H1 (cell line): ENCODE results near the gene THOP1. TPM values are rescaled to one million over a fixed set of nuclear protein-coding genes. Genes with fewer than 3 reads are reported as not detected.
"Not testable (repeated sequence)": the region's sequence is repeated elsewhere in the genome, so short reads cannot be mapped to it uniquely, and the experiment has no call there.

ENCODE experiments used
- CTCF ChIA-PET: fragments of 300-600 bp; sonication (Branson Sonifier 250); formaldehyde crosslinking; loops from one replicate; lab custom pipeline; 2021; ENCODE audit not compliant: partially characterized antibody; lab: Charles Lee
- POLR2A ChIA-PET: fragments of 300-600 bp; sonication (Branson Sonifier 250); formaldehyde crosslinking; loops from one replicate; lab custom pipeline; 2021; ENCODE audit warnings: inconsistent platforms; ENCODE audit not compliant: partially characterized antibody; lab: Charles Lee
- DNase-seq, 2 experiments: peaks; one replicate each; pipeline versions ENCODE4 v3.0.0 to v3.0.0-alpha.2; 2010 to 2022; ENCODE audit warnings: low spot score in 2 of 2, low read depth in 1 of 2, mixed read lengths in 1 of 2
- FAIRE-seq: peaks from 2 replicates; lab custom pipeline; 2011; peaks lifted over from hg19 to GRCh38; lab: Jason Lieb, UNC
- H2AFZ ChIP-seq: 2 replicates; pipeline ENCODE4 v1.8.1; 2012; ENCODE audit warnings: low read length, inconsistent platforms
- H2AK5ac ChIP-seq: 2 replicates; pipeline ENCODE4 v1.6.1; 2013; ENCODE audit warnings: low read depth, low read length
- H2BK120ac ChIP-seq: replicated peaks from 2 replicates; pipeline ENCODE3; 2013; ENCODE audit warnings: low read depth, low read length, inconsistent platforms
- H2BK12ac ChIP-seq: 2 replicates; pipeline ENCODE4 v1.6.1; 2013; ENCODE audit warnings: low read depth, low read length
- H2BK15ac ChIP-seq: 2 replicates; pipeline ENCODE4 v1.6.1; 2013; ENCODE audit warnings: low read length
- H2BK20ac ChIP-seq: 2 replicates; pipeline ENCODE4 v1.6.1; 2013; ENCODE audit warnings: low read length
- H2BK5ac ChIP-seq: 2 replicates; pipeline ENCODE4 v1.6.1; 2013; ENCODE audit warnings: low read depth, low read length
- H3K14ac ChIP-seq: 2 replicates; pipeline ENCODE4 v1.6.1; 2013; ENCODE audit warnings: inconsistent platforms; ENCODE audit not compliant: insufficient read length
- H3K18ac ChIP-seq: 2 replicates; pipeline ENCODE4 v1.6.1; 2013; ENCODE audit warnings: low read length; ENCODE audit errors: extremely low read depth
- H3K23ac ChIP-seq: 2 replicates; pipeline ENCODE4 v1.6.1; 2013; ENCODE audit warnings: inconsistent platforms; ENCODE audit not compliant: insufficient read length
- H3K23me2 ChIP-seq: 2 replicates; pipeline ENCODE4 v1.6.1; 2013; ENCODE audit warnings: low read depth, low read length
- H3K27ac ChIP-seq: 2 replicates; pipeline ENCODE4 v1.6.1; 2011; ENCODE audit warnings: low read depth, low read length, inconsistent platforms
- H3K27me3 ChIP-seq, 4 experiments: replicated peaks in 1 of 4; 1 replicate in 1 of 4; 2 replicates in 3 of 4; pipeline versions ENCODE4 v1.6.1 to v1.8.1; 2011 to 2013; ENCODE audit warnings: low read length in 3 of 4, mild to moderate bottlenecking in 3 of 4, inconsistent platforms in 2 of 4, mixed read lengths in 2 of 4, moderate library complexity in 1 of 4; ENCODE audit not compliant: control insufficient read depth in 3 of 4, insufficient read depth in 3 of 4; ENCODE audit errors: extremely low read depth in 1 of 4
- H3K36me3 ChIP-seq, 4 experiments: 2 replicates each; pipeline versions ENCODE4 v1.6.1 to v1.8.1; 2011 to 2013; ENCODE audit warnings: mild to moderate bottlenecking in 4 of 4, low read length in 3 of 4, moderate library complexity in 2 of 4, control low read depth in 1 of 4, inconsistent platforms in 1 of 4; ENCODE audit not compliant: insufficient read depth in 4 of 4, control insufficient read depth in 2 of 4
- H3K4ac ChIP-seq: replicated peaks from 2 replicates; pipeline ENCODE3; 2013; ENCODE audit warnings: low read length, low read depth, mixed read lengths, inconsistent platforms; ENCODE audit not compliant: insufficient read length
- H3K4me1 ChIP-seq, 4 experiments: replicated peaks in 1 of 4; 1 replicate in 1 of 4; 2 replicates in 3 of 4; pipeline versions ENCODE4 v1.6.1 to v1.8.1; 2011 to 2013; ENCODE audit warnings: low read length in 3 of 4, inconsistent platforms in 2 of 4, mixed read lengths in 1 of 4; ENCODE audit not compliant: insufficient read depth in 4 of 4, control insufficient read depth in 3 of 4
- H3K4me2 ChIP-seq, 2 experiments: 2 replicates each; pipeline versions ENCODE4 v1.6.1 to v1.8.1; 2011 to 2013; ENCODE audit warnings: low read depth in 2 of 2, low read length in 2 of 2, control low read depth in 1 of 2, inconsistent platforms in 1 of 2, mild to moderate bottlenecking in 1 of 2; ENCODE audit not compliant: insufficient read depth in 1 of 2
- H3K4me3 ChIP-seq, 4 experiments: fragments of 200-600, 300-600 bp in 1 of 4; sonication (generic), shearing (Covaris generic), sonication (Bioruptor Twin) in 1 of 4; 2 replicates each; pipeline versions ENCODE4 v1.5.1 to v1.8.1; 2011 to 2016; ENCODE audit warnings: low read length in 4 of 4, low read depth in 3 of 4, control low read depth in 2 of 4, inconsistent platforms in 2 of 4, mild to moderate bottlenecking in 2 of 4, mixed read lengths in 1 of 4, moderate library complexity in 1 of 4; ENCODE audit not compliant: insufficient read depth in 2 of 4; ENCODE audit errors: extremely low read depth in 1 of 4
- H3K56ac ChIP-seq: replicated peaks from 2 replicates; pipeline ENCODE3; 2013; ENCODE audit warnings: low read depth, mild to moderate bottlenecking, mixed read lengths, low read length, inconsistent platforms; ENCODE audit not compliant: insufficient read length
- H3K79me1 ChIP-seq: 2 replicates; pipeline ENCODE4 v1.6.1; 2013; ENCODE audit warnings: low read depth, low read length, control low read depth
- H3K79me2 ChIP-seq, 2 experiments: 2 replicates each; pipeline versions ENCODE4 v1.6.1 to v1.8.1; 2012 to 2013; ENCODE audit warnings: low read length in 2 of 2, mild to moderate bottlenecking in 2 of 2, inconsistent platforms in 1 of 2; ENCODE audit not compliant: insufficient read depth in 2 of 2, control insufficient read depth in 1 of 2
- H3K9ac ChIP-seq, 4 experiments: replicated peaks in 1 of 4; 1 replicate in 1 of 4; 2 replicates in 3 of 4; pipeline versions ENCODE4 v1.6.1 to v1.8.1; 2011 to 2013; ENCODE audit warnings: low read depth in 3 of 4, low read length in 3 of 4, control low read depth in 2 of 4, mild to moderate bottlenecking in 2 of 4, moderate library complexity in 2 of 4, inconsistent platforms in 1 of 4; ENCODE audit errors: extremely low read depth in 1 of 4
- H3K9me3 ChIP-seq, 2 experiments: 2 replicates each; pipeline versions ENCODE4 v1.6.1 to v1.8.1; 2012 to 2013; ENCODE audit warnings: mild to moderate bottlenecking in 2 of 2, moderate library complexity in 2 of 2, control low read depth in 1 of 2, inconsistent platforms in 1 of 2, low read depth in 1 of 2, low read length in 1 of 2, mixed read lengths in 1 of 2; ENCODE audit not compliant: insufficient read depth in 2 of 2
- H4K20me1 ChIP-seq, 2 experiments: replicated peaks in 1 of 2; 2 replicates each; pipeline versions ENCODE3 to v1.8.1; 2011 to 2013; ENCODE audit warnings: inconsistent platforms in 2 of 2, low read length in 2 of 2, mild to moderate bottlenecking in 1 of 2; ENCODE audit not compliant: insufficient read depth in 2 of 2, control insufficient read depth in 1 of 2
- H4K5ac ChIP-seq: 2 replicates; pipeline ENCODE4 v1.6.1; 2013; ENCODE audit warnings: low read length, low read depth, mixed read lengths, inconsistent platforms; ENCODE audit not compliant: insufficient read length
- H4K8ac ChIP-seq: 2 replicates; pipeline ENCODE4 v1.8.0; 2013; ENCODE audit warnings: mild to moderate bottlenecking, moderate library complexity, low read length, inconsistent platforms; ENCODE audit not compliant: insufficient read depth; ENCODE audit errors: extremely low read depth
- H4K91ac ChIP-seq: replicated peaks from 2 replicates; pipeline ENCODE3; 2013; ENCODE audit warnings: low read length, mixed read lengths, inconsistent platforms; ENCODE audit not compliant: insufficient read length
- CREB1 ChIP-seq: IDR thresholded peaks from 2 replicates; pipeline ENCODE4 v1.6.1; 2012; ENCODE audit warnings: inconsistent platforms
- MAX ChIP-seq: IDR thresholded peaks from 2 replicates; pipeline ENCODE4 v1.6.1; 2012; ENCODE audit warnings: inconsistent platforms
- NRF1 ChIP-seq: IDR thresholded peaks from 2 replicates; pipeline ENCODE4 v1.6.1; 2011; ENCODE audit warnings: mild to moderate bottlenecking, low read depth, low read length, improper control_type of control experiment
- SIX5 ChIP-seq: IDR thresholded peaks from 2 replicates; pipeline ENCODE4 v1.6.1; 2011; ENCODE audit warnings: mild to moderate bottlenecking, low read depth, low read length
- SP1 ChIP-seq: IDR thresholded peaks from 2 replicates; pipeline ENCODE4 v1.6.1; 2011; ENCODE audit warnings: low read depth, low read length
- WGBS, 2 experiments: shearing (Covaris generic) in 1 of 2; methylation state at CpG; one replicate each; pipeline versions ENCODE4 v1.1.6 to v1.1.7; 2013 to 2015; ENCODE audit warnings: low lambda C conversion rate in 2 of 2, mixed read lengths in 2 of 2, inconsistent platforms in 1 of 2, low coverage in 1 of 2, missing lambda C conversion rate in 1 of 2; ENCODE audit not compliant: insufficient replicate concordance in 2 of 2, insufficient coverage in 1 of 2, insufficient read length in 1 of 2; ENCODE audit errors: extremely low coverage in 1 of 2, missing lambda C conversion rate in 1 of 2; 5-methylcytosine and 5-hydroxymethylcytosine counted together
- polyA plus RNA-seq, 7 experiments: library from polyadenylated mRNA; depleted of rRNA in 3 of 7; stranded (reverse) in 5 of 7; unstranded in 2 of 7; fragments of >200 nt in 5 of 7; fragments of 200-250 nt in 2 of 7; gene quantifications; 1 replicate in 5 of 7; 2 replicates in 1 of 7; 4 replicates in 1 of 7; pipeline versions ENCODE4 v1.2.1 to v1.2.3, GENCODE V29; 2011 to 2013; ENCODE audit warnings: missing spikeins in 2 of 7, mixed read lengths in 2 of 7
- total RNA-seq: library from RNA; stranded (reverse); fragmentation: NEBNext Ultra II Directional; extraction: Animal tissue kit (Norgen Biotek cat#: 25700); gene quantifications from 2 replicates; pipeline ENCODE4 v1.2.1, GENCODE V29; 2021

THOP1 gene
- total and polyA plus RNA-seq, 2 of the 8 experiments (the other 6 are each of a cell fraction or from before 2014, with no cell fraction given) = 136 to 159 TPM

- H3K79me1 ChIP-seq, H3K56ac ChIP-seq, H2BK15ac ChIP-seq, H4K5ac ChIP-seq, H4K20me1 ChIP-seq, H2BK20ac ChIP-seq, H3K9ac ChIP-seq, H3K27me3 ChIP-seq, H2AFZ ChIP-seq, H4K8ac ChIP-seq, H2BK5ac ChIP-seq, H3K4me1 ChIP-seq, H3K9me3 ChIP-seq, H2BK120ac ChIP-seq, H3K27ac ChIP-seq, FAIRE-seq, H4K91ac ChIP-seq, H3K23ac ChIP-seq, H3K14ac ChIP-seq, H2BK12ac ChIP-seq, CTCF ChIA-PET, H3K79me2 ChIP-seq, H2AK5ac ChIP-seq, H3K4ac ChIP-seq, H3K23me2 ChIP-seq, H3K18ac ChIP-seq: not testable (repeated sequence)
- peak overlapping the region in 1 of 4 experiments; percentile 43; a peak in 1 of 8 replicates for H3K4me3 ChIP-seq
- 34% methylated on average over 22 of the region's 22 CpGs; no CpG with 5 or more reads in 1 of the 2 experiments for WGBS, 2 experiments
- peak in 1 of 2 experiments; percentile 70 for DNase-seq
- H3K4me2 ChIP-seq = peak overlapping the region in 1 of 2 experiments; percentile 46; a peak in 1 of 4 replicates
- POLR2A ChIA-PET = interaction anchor here (0.7 kb wide), 1 partner anchor 180 kb away, joined by 4 read pairs; no protein-coding TSS in a partner anchor
- peaks cover 2 to 17% (median 10%) of the 10 kb centered on the region in 4 experiments; a peak in 6 of 8 replicates for H3K36me3 ChIP-seq
- TF ChIP-seq NRF1 (peak; percentile 81), SP1 (peak; percentile 55; the same call in 1 of the 2 replicates), MAX (0 out of 2 replicates have a peak, but pooled peaks have one; percentile 6), SIX5 (peak; percentile 72), CREB1 (0 out of 2 replicates have a peak, but pooled peaks have one; percentile 21)
Measured at GRCh38 chr19:2817237-2817829, 32.0 kb downstream of the THOP1 start.
